Breast epithelium (tissue), 4 donors: Measurements from ENCODE around the gene CNIH4. TPM values are rescaled to one million over a fixed set of nuclear protein-coding genes. Genes with fewer than 3 reads are reported as not detected.

ENCODE experiments used
- DNase-seq, 2 donors: peaks; one replicate each; pipeline ENCODE4 v3.0.0-alpha.2; 2019; ENCODE audit warnings: low spot score in 2 of 2
- H3K27ac ChIP-seq, 2 donors: fragments of 200-600 bp; sonication (generic) in 1 of 2; one replicate each; pipeline ENCODE4 v1.5.1; 2016 to 2019; ENCODE audit warnings: mild to moderate bottlenecking in 1 of 2
- H3K27me3 ChIP-seq, 2 donors: fragments of 200-600 bp; sonication (generic) in 1 of 2; one replicate each; pipeline versions ENCODE4 v1.5.1 to v1.6.0; 2017 to 2019; ENCODE audit warnings: control low read depth in 1 of 2, mild to moderate bottlenecking in 1 of 2
- H3K36me3 ChIP-seq: fragments of 200-600 bp; one replicate; pipeline ENCODE4 v1.5.1; 2019
- H3K4me1 ChIP-seq, 2 donors: fragments of 200-600 bp; sonication (generic); one replicate each; pipeline ENCODE4 v1.5.1; 2016 to 2019; ENCODE audit warnings: control low read depth in 1 of 2
- H3K4me3 ChIP-seq, 3 donors: fragments of 200-600 bp; sonication (generic); 1 replicate in 2 of 3; 2 replicates in 1 of 3; pipeline ENCODE4 v1.5.1; 2016 to 2019; ENCODE audit warnings: mild to moderate bottlenecking in 3 of 3, moderate library complexity in 2 of 3
- H3K9me3 ChIP-seq, 2 donors: fragments of 200-600 bp; sonication (generic) in 1 of 2; one replicate each; pipeline ENCODE4 v1.5.1; 2016 to 2019; ENCODE audit warnings: control low read depth in 1 of 2
- POLR2A ChIP-seq: fragments of 450-650 bp; IDR thresholded peaks from one replicate; pipeline ENCODE4 v1.6.1; 2016; ENCODE audit warnings: antibody characterized with exemption, mild to moderate bottlenecking, moderate library complexity
- POLR2AphosphoS5 ChIP-seq, 3 donors: sonication (generic); formaldehyde crosslinking; IDR thresholded peaks; one replicate each; pipeline ENCODE4 v1.6.1; 2017; ENCODE audit warnings: antibody characterized with exemption in 3 of 3
- intact Hi-C: fragments of 100-400 bp; cut with DNase I; formaldehyde crosslinking; loops from one replicate; pipeline ENCODE4 v1.15.1; 2023; ENCODE audit warnings: low total_unique reads
- total RNA-seq, 3 donors: library from RNA; depleted of rRNA; stranded (reverse); fragments of >200 nt; gene quantifications; one replicate each; pipeline ENCODE4 v1.1.0, GENCODE V29; 2016
- TF ChIP-seq, protein P1 (sequence below), 3 donors: fragments of 450-650 bp; IDR thresholded peaks; one replicate each; pipeline ENCODE4 v1.5.1; 2016 to 2017; ENCODE audit warnings: antibody characterized with exemption in 3 of 3, mild to moderate bottlenecking in 3 of 3, moderate library complexity in 3 of 3

Gene CNIH4
- total RNA-seq, 3 donors from 2014 or later = 42.9 to 54.1 (median 43.3) TPM

DNA sequence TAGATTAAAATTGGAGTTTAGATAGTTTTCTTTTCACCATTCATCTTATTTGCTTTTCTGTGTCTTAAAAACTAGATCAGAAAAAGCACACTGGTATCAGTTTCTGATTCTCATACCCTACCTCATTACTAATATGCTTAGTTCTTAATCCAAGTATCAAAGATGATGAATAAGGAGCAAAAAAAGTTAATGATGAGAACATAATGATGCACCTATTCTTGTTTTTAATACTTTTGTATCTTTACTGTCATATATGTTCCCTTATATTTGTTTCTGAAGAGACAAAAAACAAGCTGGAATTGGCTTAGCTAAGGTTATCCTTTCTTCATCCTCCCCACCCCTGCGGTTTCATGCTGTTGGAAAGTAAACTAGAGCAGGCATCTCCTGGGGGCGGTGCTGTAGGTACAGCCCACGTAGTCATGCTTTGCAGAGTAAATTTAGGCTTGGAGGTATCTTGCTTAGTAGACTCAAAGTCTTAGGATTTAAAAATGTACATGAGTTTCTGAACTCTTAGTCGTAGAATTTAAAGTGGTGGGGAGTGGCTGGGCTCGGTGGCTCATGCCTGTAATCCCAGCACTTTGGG, 16.4 kb downstream of the CNIH4 start:
- no peak overlapping the region for H3K4me3 ChIP-seq
- no peak for TF ChIP-seq POLR2A
- TF ChIP-seq POLR2AphosphoS5 (IDR thresholded peaks at IDR 0.05) = no peak
- TF ChIP-seq, protein P1, sequence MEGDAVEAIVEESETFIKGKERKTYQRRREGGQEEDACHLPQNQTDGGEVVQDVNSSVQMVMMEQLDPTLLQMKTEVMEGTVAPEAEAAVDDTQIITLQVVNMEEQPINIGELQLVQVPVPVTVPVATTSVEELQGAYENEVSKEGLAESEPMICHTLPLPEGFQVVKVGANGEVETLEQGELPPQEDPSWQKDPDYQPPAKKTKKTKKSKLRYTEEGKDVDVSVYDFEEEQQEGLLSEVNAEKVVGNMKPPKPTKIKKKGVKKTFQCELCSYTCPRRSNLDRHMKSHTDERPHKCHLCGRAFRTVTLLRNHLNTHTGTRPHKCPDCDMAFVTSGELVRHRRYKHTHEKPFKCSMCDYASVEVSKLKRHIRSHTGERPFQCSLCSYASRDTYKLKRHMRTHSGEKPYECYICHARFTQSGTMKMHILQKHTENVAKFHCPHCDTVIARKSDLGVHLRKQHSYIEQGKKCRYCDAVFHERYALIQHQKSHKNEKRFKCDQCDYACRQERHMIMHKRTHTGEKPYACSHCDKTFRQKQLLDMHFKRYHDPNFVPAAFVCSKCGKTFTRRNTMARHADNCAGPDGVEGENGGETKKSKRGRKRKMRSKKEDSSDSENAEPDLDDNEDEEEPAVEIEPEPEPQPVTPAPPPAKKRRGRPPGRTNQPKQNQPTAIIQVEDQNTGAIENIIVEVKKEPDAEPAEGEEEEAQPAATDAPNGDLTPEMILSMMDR (IDR thresholded peaks at IDR 0.05) = no peak
- no peaks in the 10 kb centered on the region for H3K9me3 ChIP-seq
- H3K36me3 ChIP-seq = no peaks in the 10 kb centered on the region
- H3K27me3 ChIP-seq = no peaks in the 10 kb centered on the region
- H3K27ac ChIP-seq = no peak overlapping the region
- intact Hi-C loops = no loop called here
- no peak for DNase-seq
- H3K4me1 ChIP-seq = no peaks in the 10 kb centered on the region

DNA sequence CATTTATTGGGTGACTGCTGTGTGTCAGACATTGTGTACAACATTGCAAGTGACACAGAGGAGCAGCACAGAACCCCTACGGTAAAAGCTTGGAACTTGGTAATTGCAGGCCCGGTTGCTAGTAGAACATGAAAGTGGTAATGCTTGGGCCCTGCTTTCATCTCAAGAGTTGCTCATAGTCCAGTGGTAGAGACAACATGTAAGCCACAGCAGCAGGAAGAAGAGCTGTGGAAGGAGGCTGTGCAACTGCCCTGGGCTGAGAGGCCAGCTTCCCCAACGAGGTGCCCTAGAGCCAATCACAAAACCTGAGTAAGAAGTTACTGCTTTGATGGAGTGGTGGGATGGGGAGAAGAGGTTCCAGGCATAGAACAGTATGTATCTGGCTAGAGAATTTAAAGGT, 18.4 kb downstream of the CNIH4 start:
- Histone ChIP-seq H3K27me3 (no peaks in the 10 kb centered on the region), H3K4me1 (no peaks in the 10 kb centered on the region), H3K4me3 (no peak overlapping the region), H3K9me3 (no peaks in the 10 kb centered on the region), H3K27ac (peak overlapping the region in 1 of 2 donors; percentile 40), H3K36me3 (no peaks in the 10 kb centered on the region)
- TF ChIP-seq POLR2A = no peak
- TF ChIP-seq POLR2AphosphoS5 (IDR thresholded peaks at IDR 0.05) = no peak
- TF ChIP-seq, protein P1 (IDR thresholded peaks at IDR 0.05) = no peak
- DNase-seq = no peak
- intact Hi-C loops = no loop called here

GRCh38 chr1:224377676-224378006, 21.0 kb downstream of the CNIH4 start:
- no peak overlapping the region for H3K4me3 ChIP-seq
- no peak for DNase-seq
- TF ChIP-seq, protein P1 (IDR thresholded peaks at IDR 0.05) = no peak
- TF ChIP-seq POLR2AphosphoS5 (IDR thresholded peaks at IDR 0.05) (no peak), POLR2A (no peak)
- no peaks in the 10 kb centered on the region for H3K36me3 ChIP-seq
- H3K27me3 ChIP-seq = no peaks in the 10 kb centered on the region
- H3K4me1 ChIP-seq = no peaks in the 10 kb centered on the region
- H3K9me3 ChIP-seq = no peaks in the 10 kb centered on the region
- intact Hi-C loops = no loop called here
- no peak overlapping the region for H3K27ac ChIP-seq

DNA sequence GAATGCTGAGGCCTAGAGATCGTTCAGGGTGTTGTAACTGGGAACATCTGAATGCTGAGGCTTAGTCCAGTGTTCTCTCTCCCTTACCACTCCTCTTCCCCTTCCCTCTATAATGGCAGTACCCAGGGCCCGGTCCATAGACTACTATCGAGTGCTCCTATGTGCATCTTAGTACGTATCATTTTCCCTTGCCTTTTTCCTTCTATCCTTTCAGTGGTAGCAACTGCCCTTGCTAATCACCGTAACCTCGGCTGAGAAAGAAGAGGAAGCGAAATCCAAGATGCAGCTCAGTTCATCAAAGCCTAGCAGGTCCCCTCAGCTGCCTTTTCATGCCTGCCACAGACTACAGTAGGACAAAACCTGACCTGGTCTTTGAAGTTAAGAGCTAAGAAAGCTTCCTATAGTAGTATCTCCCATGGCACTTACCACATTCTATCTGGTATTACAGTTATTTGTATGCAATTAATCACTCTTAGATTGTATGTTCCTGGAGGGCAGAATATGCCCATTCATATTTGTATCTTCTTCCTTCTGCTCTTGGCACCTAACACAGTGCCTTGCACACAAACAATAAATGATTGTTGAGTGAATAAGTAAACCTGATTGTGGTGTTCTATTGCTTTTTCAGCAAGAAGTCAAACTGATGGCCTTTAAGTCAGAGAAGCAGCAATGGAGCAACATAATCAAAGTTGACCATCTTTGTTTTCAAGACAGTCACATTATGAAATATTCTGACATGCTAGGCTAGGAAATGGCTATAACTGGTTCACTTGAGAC, 22.4 kb downstream of the CNIH4 start:
- no peaks in the 10 kb centered on the region for H3K36me3 ChIP-seq
- no peak for DNase-seq
- intact Hi-C loops = no loop called here
- TF ChIP-seq, protein P1 (IDR thresholded peaks at IDR 0.05) = no peak
- TF ChIP-seq POLR2AphosphoS5 (IDR thresholded peaks at IDR 0.05) (no peak), POLR2A (no peak)
- no peaks in the 10 kb centered on the region for H3K9me3 ChIP-seq
- no peaks in the 10 kb centered on the region for H3K4me1 ChIP-seq
- no peak overlapping the region for H3K27ac ChIP-seq
- no peaks in the 10 kb centered on the region for H3K27me3 ChIP-seq
- no peak overlapping the region for H3K4me3 ChIP-seq

DNA sequence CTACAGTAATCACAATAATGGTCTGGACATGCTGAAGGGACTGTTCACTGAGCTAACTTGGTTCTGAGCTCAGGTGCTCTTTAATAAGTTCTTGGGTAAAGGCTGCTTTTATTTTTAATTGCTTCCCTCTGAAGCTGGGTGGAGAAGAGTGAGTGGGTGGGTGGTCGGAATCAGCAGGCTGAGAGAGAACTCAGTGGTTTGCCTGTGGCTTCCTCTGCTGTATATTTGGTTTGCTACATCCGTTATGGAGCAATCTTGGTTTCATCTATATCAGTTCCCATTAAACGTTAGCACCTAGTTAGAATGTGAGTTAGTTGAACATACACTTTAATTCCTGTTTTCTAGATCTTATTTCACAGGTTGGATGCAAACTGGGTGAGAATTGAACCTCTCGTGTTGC, 23.3 kb downstream of the CNIH4 start:
- H3K9me3 ChIP-seq = no peaks in the 10 kb centered on the region
- H3K27me3 ChIP-seq = no peaks in the 10 kb centered on the region
- intact Hi-C loops = no loop called here
- no peaks in the 10 kb centered on the region for H3K4me1 ChIP-seq
- no peak for DNase-seq
- no peaks in the 10 kb centered on the region for H3K36me3 ChIP-seq
- H3K27ac ChIP-seq = no peak overlapping the region
- H3K4me3 ChIP-seq = no peak overlapping the region
- no peak for TF ChIP-seq POLR2A
- TF ChIP-seq, protein P1 (IDR thresholded peaks at IDR 0.05) = no peak
- no peak for TF ChIP-seq POLR2AphosphoS5 (IDR thresholded peaks at IDR 0.05)
